ENCODE results near the gene UBE3D.
"Not testable (repeated sequence)": the region's sequence is repeated elsewhere in the genome, so short reads cannot be mapped to it uniquely, and the experiment has no call there.

UBE3D gene

DNA sequence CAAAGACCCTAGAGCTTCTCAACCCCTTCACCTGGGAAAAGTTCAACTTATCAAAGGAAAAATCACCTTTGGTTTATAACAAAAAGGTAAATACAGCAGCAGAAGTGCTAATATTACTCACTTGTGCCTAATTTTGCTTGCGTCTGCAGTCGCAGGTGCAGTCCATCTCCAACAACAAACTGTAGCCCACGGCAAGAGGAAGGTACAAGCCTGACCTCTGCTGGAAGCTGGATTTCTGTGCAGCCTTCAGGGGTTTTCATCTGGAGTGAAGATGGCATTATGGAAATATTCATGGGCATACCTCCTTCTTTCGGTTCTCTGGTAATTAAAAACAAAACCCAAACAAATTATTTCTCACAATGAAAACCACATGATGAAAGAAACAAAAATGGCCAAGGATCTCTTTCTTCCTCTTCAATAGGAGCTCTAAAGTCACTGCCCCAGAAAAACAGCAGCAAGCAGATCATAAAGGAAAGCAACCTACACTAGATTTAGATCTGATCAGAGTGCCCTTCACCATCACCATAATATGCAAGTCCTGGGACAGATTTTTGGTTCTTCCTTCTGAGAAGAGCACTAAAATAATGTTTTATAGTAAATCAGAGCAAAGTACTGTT is 7.8 kb downstream of the UBE3D start:
- no peak for DNase-seq (ENCODE audit: low read depth in 2 of 2, low spot score in 1 of 2)

DNA sequence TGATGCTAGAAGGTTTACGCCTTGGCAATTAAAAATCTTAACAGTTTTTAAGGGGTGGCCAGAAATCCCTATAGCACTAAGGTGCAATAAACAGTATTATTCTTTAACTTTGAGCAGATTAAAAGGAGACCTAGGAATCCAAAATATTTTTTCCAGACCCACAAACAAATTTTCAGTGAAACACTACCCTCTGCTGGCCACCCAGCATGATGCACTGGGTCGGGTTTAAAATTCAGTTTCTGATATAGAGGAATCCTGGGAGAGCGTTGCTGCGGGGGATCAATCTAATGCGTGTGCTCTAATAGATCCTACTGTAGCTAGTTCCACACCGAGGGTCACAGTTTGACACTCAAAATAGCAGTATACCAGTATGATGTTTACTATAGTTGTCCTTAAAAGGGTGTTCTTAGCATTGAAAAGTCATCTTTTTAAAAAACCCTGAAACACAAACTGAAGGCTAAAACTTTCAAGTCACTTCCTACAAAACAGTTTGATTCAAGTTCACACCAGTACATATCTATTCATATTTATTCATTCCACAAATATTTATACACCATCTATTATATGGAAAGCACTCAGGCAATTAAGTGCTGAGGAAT is 10.2 kb downstream of the UBE3D start:
- no peak for DNase-seq (ENCODE audit: low read depth in 2 of 2, low spot score in 1 of 2)

- no peak for DNase-seq (ENCODE audit: low read depth in 2 of 2, low spot score in 1 of 2)
Observed at GRCh38 chr6:83053678-83054077, 12.0 kb downstream of the UBE3D start.

DNA sequence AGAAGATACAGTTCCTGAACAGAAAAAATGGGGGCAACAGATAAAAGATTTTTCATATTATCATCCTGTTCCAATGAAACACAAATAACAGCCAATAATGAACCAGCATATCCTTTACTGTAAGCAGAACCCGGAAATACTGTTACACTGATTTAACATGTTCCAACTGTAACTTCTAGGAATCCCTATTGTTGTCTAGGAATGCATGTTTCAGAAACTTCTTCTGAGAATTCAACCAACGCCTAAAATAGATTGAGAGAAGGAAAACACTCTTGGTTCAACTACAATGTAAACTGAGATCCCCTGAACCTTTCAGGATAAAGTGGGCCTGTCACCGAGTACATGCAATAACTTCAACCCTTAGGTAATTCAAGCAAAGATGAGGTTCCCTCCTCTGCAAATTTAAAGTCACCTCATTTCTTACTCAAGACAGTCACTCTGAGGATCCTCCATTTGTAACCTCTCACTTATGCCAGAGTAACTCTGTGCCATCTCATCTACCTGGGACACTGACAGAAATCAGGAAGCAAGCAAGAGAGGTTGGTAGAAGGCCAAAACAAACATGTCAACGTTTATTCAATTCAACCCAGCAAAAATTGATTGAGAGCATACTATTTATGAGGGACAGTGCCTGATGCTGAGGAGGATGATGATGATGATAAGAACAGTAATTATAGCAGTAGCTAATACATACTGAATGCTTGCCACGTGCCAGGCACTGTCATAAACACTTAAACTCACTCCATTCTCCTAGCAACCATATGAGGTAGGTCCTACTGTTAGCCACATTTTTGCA is 14.1 kb downstream of the UBE3D start:
- no peak for DNase-seq (ENCODE audit: low read depth in 2 of 2, low spot score in 1 of 2)

DNA sequence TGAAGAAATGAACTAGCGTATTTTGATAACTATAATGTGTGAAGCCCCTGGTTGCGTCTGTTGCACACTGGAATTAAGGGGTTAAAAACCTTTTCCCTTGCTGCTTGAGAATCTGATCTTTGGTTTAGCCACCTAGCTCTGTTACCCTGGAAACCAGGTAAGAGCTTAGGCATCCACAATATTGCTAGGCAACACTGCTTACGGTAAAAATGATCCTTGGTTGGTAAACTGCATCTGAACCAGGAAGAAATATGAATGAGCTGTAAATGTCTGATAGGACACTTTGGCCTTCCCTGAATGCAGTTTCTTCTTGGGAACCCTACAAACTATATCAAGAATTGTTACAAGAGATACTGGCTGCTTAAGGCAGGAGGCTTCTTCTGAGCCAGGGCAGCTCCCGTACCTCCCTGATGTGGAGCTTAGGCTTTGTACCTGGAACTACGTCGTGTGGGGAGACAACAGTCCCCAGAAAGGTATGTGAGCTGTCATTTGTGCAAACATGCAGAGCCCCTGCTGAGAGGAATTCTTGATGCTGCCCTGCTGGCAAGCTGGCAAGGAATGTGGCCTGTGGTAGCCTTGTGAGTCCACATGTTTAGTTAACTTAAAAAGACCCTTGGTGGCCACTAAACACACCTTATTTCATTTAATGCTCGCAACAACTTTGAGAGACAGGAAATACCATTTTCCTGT is 18.4 kb downstream of the UBE3D start:
- DNase-seq (ENCODE audit: low read depth in 2 of 2, low spot score in 1 of 2), result no peak

DNA sequence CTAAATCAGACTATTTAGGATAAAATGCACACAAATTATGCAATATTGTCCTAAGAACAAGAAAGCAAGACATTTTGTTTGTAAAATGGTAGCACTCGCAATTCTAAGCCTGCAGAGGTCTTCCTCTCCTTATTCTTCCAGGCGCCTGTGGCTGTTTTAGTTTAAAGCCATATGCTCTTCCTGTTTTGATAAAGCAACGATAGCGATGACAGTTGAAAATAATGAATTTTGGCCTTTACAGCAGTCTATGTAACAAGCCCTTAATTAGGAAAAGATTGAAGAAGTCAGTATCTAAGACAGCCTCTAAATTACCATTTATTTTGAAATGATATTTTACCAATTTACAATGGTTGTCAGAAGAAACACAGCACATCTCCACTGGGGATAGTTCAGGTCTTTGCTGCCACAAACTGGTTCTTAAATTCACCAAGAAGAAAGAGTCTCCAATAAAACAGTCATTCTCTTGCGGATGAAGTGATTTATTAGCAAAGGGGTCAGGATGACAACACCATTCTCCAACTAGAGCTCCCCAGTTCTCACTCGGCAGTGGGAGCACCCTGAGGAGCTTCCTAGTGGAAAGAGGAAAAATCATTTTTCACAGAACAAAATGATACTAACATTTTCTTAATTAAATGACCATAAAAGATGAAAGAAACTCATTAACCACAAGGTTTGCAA is 21.4 kb downstream of the UBE3D start:
- no peak for DNase-seq (ENCODE audit: low read depth in 2 of 2, low spot score in 1 of 2)

DNA sequence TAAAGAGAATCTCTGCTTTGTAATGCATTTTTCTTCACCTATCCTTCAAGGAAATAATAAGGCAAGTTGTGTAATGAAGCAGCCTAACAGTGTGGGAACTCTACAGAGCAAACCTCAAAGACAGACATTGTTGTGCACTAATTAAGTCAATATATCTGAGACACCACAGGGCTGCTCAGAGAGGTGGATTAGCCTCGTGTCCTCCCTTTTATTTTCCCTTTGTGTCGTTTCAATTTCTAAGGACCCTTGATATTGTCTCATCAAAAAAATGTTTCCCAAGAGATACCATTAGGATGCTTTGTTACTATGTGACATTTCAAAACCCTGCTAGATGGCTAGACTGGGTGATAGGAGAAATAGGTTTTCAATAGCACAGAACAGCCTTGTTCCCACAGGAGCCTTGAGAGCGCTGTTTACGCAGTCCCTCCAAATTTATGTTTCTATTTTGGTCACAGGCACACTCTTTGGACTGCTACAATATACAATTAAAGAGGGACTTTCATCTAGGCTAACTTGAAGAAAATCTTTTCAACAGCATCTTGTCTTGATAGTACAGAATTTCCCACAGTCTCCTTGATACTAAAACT is 23.1 kb downstream of the UBE3D start:
- DNase-seq (ENCODE audit: low read depth in 2 of 2, low spot score in 1 of 2), result no peak

- no peak for DNase-seq (ENCODE audit: low read depth in 2 of 2, low spot score in 1 of 2)
Observed at GRCh38 chr6:83038246-83038645, 27.4 kb downstream of the UBE3D start.

DNA sequence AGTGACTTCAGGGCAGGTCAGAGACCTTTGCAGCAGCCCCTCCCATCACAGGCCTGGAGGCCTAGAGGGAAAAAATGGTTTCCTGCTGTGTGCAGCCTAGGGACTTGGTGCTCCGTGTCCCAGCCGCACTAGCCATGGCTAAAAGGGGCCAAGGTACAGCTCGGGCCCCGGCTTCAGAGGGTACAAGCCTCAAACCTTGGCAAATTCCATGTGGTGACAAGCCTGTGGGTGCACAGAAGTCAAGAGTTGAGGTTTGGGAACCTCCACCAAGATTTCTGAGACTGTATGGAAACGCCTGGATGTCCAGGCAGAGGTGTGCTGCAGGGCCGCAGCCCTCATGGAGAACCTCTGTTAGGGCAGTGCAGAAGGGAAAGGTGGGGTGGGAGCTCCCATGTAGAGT is 34.0 kb downstream of the UBE3D start:
- DNase-seq (ENCODE audit: low read depth in 2 of 2, low spot score in 1 of 2), result no peak

DNA sequence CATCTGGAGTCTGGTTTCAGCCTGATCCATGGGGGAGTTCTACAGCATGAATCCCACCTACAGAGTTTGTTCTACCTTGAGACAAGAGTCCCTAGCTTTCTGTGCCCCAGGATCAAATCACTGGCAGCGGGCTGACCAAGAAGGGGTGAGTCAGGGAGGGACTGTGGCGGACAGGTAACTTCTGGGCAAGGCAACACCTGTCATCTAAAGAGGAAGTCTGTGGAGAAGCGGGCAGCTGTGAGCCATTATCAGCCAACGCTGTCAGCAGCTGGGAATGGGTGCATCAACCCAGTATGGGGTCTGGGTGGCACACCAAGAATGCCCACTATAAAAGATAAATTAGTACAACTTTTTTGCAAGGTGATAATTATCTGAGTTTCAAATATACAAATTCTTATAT is 45.9 kb downstream of the UBE3D start:
- DNase-seq (ENCODE audit: low read depth in 2 of 2, low spot score in 1 of 2), result no peak

DNA sequence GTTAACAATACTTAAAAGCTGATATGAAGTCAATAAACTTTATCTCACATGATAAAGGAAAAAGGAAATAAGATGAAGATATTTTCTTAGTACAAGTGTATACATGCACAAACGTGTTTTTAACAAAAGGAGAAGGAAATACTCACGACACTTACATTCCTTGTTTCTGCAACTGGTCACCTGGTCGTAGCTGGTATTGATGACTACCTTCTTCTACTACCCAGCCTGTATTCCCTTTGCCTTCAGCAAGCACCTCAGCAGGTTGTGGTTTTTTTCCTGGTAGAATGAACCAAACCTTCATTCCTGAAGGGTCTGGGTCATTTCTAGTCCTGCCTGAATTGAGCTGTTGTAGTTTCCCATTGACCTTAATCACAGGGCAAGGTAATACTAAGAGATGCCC is 54.5 kb downstream of the UBE3D start:
- not testable (repeated sequence) for DNase-seq (ENCODE audit: low read depth in 2 of 2, low spot score in 1 of 2)

- no peak for DNase-seq (ENCODE audit: low read depth in 2 of 2, low spot score in 1 of 2)
Observed at GRCh38 chr6:83008626-83009025, 57.0 kb downstream of the UBE3D start.

DNA sequence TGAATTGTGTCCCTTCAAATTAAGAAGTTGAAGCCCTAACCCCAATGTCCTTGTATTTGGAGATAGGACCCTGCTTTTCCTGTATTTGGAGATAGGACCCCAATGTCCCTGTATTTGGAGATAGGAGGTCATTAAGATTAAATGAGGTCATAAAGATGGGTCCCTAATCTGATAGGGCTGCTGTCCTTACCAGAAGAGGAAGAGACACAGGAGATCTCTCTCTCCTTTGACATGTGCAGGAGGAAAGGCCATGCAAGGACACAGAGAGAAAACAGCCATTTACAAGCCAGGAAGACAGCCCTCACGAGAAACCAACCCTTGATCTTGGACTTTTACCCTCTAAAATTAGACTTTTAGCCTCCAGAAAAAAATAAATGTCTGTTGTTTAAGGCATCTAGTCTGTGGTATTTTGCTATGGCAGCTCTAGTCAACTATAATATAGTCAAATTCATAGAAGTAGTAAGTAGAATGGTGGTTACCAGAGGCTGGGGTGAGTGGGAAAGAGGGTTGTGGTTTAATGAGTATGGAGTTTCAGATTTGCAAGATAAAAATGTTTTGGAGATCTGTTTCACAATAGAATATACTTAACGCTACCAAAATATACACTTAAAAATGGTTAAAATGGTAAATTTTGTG is 59.3 kb downstream of the UBE3D start:
- no peak for DNase-seq (ENCODE audit: low read depth in 2 of 2, low spot score in 1 of 2)

DNA sequence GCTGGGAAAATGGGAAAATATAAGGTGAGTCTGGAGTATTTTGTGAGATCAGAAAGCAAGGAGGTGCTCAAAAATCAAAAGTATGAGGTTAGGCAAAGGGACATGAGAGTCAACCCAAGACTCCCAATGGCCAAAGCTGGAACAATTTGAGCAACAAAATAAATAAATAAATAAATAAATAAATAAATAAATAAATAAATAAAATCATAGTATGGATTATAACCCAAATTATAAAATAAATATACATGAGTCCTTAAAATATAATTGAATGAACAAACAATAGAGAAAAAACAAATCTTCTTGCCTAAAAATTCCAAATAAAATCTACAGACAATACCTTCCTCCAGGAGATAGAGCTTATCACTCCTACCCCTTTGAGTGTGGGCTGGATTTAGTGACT is 69.5 kb downstream of the UBE3D start:
- no peak for DNase-seq (ENCODE audit: low read depth in 2 of 2, low spot score in 1 of 2)

DNA sequence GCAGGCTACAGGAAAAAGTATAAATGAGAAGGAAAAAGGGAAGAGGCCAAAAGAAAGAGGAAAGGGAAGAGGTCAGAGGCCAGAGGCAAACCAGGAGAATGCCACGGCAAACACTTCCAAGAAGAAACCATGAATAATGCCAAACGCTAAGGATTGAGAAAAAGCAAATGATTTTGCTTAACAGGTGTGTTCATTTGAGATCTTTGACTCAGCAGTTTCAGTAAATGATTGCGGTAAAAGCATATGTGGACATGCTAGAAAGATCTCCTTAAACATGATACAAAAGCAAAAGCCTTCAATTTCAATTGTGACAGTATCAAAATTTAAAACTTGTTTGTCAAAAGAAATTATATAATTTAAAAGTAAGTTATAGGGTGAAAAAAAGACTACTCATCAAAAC is 70.6 kb downstream of the UBE3D start:
- no peak for DNase-seq (ENCODE audit: low read depth in 2 of 2, low spot score in 1 of 2)

GRCh38 chr6:82989736-82990290 is 75.8 kb downstream of the UBE3D start:
- DNase-seq (ENCODE audit: low read depth in 2 of 2, low spot score in 1 of 2), result no peak

- DNase-seq (ENCODE audit: low read depth in 2 of 2, low spot score in 1 of 2), result no peak
Observed at GRCh38 chr6:82988930-82989351, 76.7 kb downstream of the UBE3D start.

- DNase-seq (ENCODE audit: low read depth in 2 of 2, low spot score in 1 of 2), result no peak
Observed at GRCh38 chr6:82987951-82988350, 77.7 kb downstream of the UBE3D start.

DNA sequence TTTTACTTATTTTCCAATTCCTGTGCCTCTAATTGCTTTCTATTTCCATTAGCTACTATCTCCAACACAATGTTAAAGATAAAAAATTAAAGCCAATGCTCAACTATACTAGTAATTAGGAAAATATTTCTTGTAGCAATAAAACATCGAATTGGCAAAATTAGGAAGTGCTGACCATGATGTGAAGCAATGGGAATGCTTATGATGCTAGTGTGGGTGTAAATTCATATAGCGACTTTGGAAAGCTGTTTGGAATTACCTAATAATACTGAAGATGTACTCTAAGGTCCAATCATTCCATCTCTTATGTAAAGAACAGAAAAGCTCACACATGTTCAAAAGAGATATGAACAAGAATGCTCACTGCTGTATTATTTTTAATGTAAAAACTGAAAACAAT is 78.2 kb downstream of the UBE3D start:
- DNase-seq (ENCODE audit: low read depth in 2 of 2, low spot score in 1 of 2), result no peak

- DNase-seq (ENCODE audit: low read depth in 2 of 2, low spot score in 1 of 2), result no peak
Observed at GRCh38 chr6:82984720-82985119, 80.9 kb downstream of the UBE3D start.

All from stimulated activated CD8-positive, alpha-beta memory T cell treated with anti-CD3 and anti-CD28 coated beads, Interleukin-4, amount 100 ng/mL, for 1 hour (primary cell).